ENCODE measurements around the gene RBMS1.
"Not testable (repeated sequence)": the region's sequence is repeated elsewhere in the genome, so short reads cannot be mapped to it uniquely, and the experiment has no call there.

RBMS1 gene

DNA sequence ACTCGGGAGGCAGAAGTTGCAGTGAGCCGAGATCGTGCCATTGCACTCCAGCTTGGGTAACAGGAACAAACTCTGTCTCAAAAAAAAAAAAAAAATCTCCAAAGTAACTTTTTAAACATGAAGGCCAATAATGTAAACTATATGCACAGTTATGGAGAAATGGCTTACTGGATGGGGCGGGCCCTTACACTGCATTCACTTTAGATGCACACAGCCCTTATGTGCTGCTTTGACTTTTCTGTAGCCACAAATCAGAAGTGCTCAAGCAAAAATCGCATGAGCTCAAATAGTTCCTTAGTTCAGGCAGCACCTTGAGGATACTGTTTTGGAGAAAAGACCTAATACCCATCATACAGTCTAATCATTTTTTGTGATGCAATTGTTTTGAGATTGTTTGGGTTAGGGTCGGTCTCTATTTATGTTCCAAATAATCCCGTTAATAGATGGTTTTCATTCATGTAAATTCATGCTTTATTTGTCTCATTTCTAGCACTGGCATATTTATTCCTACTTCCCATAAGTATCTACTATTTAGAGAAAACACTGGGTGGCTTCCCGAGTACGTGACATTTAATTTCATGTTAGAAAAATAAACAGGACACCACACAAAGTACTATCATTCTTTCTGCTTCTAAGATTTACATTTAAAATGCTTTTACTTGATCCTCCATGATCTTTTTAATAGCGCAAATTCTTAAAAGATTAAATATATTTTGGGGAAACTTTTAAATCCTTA lies 34.7 kb downstream of the RBMS1 start:
- TF ChIP-seq, protein P1, sequence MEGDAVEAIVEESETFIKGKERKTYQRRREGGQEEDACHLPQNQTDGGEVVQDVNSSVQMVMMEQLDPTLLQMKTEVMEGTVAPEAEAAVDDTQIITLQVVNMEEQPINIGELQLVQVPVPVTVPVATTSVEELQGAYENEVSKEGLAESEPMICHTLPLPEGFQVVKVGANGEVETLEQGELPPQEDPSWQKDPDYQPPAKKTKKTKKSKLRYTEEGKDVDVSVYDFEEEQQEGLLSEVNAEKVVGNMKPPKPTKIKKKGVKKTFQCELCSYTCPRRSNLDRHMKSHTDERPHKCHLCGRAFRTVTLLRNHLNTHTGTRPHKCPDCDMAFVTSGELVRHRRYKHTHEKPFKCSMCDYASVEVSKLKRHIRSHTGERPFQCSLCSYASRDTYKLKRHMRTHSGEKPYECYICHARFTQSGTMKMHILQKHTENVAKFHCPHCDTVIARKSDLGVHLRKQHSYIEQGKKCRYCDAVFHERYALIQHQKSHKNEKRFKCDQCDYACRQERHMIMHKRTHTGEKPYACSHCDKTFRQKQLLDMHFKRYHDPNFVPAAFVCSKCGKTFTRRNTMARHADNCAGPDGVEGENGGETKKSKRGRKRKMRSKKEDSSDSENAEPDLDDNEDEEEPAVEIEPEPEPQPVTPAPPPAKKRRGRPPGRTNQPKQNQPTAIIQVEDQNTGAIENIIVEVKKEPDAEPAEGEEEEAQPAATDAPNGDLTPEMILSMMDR (IDR thresholded peaks at IDR 0.05; ENCODE audit: control insufficient read depth, extremely low read depth, insufficient read depth): no peak

GRCh38 chr2:160457588-160457987 lies 36.0 kb downstream of the RBMS1 start:
- DNase-seq (ENCODE audit: low read depth): no peak
- TF ChIP-seq, protein P1 (IDR thresholded peaks at IDR 0.05; ENCODE audit: control insufficient read depth, extremely low read depth, insufficient read depth): no peak
- H3K4me3 ChIP-seq (ENCODE audit: low read depth, low read length): no peak overlapping the region

More for the DNA sequence above, 34.7 kb downstream of the RBMS1 start:
- DNase-seq (ENCODE audit: low read depth): no peak
- no peak overlapping the region for H3K4me3 ChIP-seq (ENCODE audit: low read depth, low read length)

DNA sequence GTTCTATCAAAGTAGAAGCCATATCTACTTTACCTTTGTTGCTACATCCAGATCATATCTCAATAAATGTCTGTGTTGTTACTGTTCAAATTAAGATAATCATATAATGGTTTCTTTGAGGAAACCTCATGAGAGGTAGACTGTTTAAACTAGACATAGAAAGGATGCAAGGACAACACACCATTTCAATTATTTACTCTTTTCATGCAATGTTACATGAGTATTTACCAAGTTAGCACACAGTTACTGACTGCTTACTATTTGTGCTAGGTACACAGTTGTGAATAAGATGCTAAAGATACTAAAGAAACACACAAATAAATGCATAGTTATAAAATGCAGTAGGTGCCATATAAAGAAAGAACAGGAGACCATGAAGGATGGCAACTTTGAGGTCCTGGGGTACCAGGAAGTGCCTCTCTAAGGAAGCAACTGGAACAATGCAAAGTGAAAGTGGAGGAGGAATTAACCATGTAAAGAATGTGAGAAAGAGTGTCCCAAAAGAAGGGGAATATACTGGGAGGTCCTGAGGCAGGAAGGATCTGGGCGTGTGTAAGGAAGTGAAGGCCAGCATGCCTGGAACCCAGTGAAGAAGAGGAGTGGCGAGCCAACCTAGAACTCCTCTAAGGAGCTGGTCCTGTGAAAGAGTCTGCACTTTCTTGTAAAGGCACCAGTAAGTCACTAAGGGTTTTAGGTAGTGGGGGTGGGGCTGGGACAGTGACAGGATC lies 39.4 kb downstream of the RBMS1 start:
- TF ChIP-seq, protein P1 (IDR thresholded peaks at IDR 0.05; ENCODE audit: control insufficient read depth, extremely low read depth, insufficient read depth): no peak
- no peak for DNase-seq (ENCODE audit: low read depth)
- H3K4me3 ChIP-seq (ENCODE audit: low read depth, low read length): no peak overlapping the region

DNA sequence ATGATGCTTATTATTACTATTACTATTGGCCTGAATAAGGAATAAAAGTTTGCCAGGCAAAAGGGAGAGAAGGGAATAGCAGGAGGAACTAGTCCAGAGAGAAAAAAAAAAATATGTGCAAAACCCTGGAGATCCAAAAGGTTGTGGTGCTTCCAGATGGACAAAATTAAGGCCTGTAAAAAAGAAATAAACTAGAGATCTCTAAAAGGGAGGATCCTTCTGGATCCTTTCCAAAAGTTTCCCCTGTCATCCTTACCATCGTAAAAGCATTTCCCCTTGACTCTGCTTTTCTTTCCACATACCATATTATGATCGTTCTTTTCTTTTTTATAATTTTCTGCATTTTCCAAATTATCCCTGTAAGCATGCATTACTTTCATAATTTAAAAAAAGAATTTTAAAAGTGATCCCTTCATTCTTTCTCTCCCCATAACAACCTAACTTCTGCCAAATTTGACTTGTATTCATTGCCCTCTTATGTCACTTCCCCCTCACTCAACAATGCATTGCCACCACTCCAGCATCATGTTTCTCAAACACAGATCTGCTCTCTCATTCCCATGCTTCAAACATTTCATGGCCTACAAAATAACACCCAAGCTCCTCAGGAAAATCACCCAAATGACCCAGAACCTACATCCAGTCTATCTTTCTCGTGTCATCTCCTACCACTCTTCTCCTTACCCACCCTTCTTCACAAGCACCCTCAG lies 40.3 kb downstream of the RBMS1 start:
- no peak overlapping the region for H3K4me3 ChIP-seq (ENCODE audit: low read depth, low read length)
- DNase-seq (ENCODE audit: low read depth): no peak
- TF ChIP-seq, protein P1 (IDR thresholded peaks at IDR 0.05; ENCODE audit: control insufficient read depth, extremely low read depth, insufficient read depth): no peak

- DNase-seq (ENCODE audit: low read depth): no peak
- no peak overlapping the region for H3K4me3 ChIP-seq (ENCODE audit: low read depth, low read length)
- TF ChIP-seq, protein P1 (IDR thresholded peaks at IDR 0.05; ENCODE audit: control insufficient read depth, extremely low read depth, insufficient read depth): no peak
Measured at GRCh38 chr2:160450486-160450885, 43.1 kb downstream of the RBMS1 start.

GRCh38 chr2:160448821-160449220 lies 44.8 kb downstream of the RBMS1 start:
- not testable (repeated sequence) for H3K4me3 ChIP-seq (ENCODE audit: low read depth, low read length); DNase-seq (ENCODE audit: low read depth)

DNA sequence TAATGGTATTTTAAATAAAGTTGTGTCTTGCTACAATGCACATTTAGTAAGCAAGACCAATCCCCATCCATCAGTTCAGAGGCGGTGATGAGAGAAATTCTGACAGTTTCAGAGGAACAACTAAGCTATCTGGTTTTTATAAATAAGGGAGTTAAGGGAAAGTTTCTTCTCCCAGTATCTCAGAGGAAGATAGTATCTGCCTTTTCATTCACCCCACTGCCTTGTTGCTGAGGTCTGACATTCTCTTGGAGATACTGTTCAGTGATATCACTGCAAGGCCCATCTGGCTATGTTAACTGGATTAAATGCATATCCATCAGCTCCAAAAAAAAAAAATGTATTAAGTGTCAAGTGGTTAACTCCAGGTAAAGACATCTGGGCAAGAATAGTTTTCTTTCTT lies 47.9 kb downstream of the RBMS1 start:
- no peak overlapping the region for H3K4me3 ChIP-seq (ENCODE audit: low read depth, low read length)
- no peak for DNase-seq (ENCODE audit: low read depth)
- TF ChIP-seq, protein P1 (IDR thresholded peaks at IDR 0.05; ENCODE audit: control insufficient read depth, extremely low read depth, insufficient read depth): no peak

All from LNCaP clone FGC (cell line).